Effector CD4-positive, alpha-beta T cell (primary cell): ENCODE measurements around the gene UNK.

Source experiments
- DNase-seq: peaks from one replicate; pipeline ENCODE4 v3.0.0-alpha.2; 2020

UNK gene

GRCh38 chr17:75822119-75822799 is 37.7 kb downstream of the UNK start:
- DNase-seq, result no peak

- no peak for DNase-seq
Observed at GRCh38 chr17:75822800-75823166, 38.2 kb downstream of the UNK start.

- DNase-seq, result no peak
Observed at GRCh38 chr17:75823257-75824041, 38.8 kb downstream of the UNK start.

- no peak for DNase-seq
Observed at GRCh38 chr17:75824050-75824552, 39.5 kb downstream of the UNK start.

- DNase-seq, result no peak
Observed at GRCh38 chr17:75824666-75825065, 40.1 kb downstream of the UNK start.

GRCh38 chr17:75825149-75825552 is 40.5 kb downstream of the UNK start:
- DNase-seq, result no peak

- no peak for DNase-seq
Observed at GRCh38 chr17:75825748-75826370, 41.3 kb downstream of the UNK start.

GRCh38 chr17:75826561-75827307 is 42.1 kb downstream of the UNK start:
- DNase-seq, result no peak

- peak; percentile 44 for DNase-seq
Observed at GRCh38 chr17:75827308-75828075, 42.9 kb downstream of the UNK start.

GRCh38 chr17:75828076-75828400 is 43.4 kb downstream of the UNK start:
- DNase-seq, result no peak

- no peak for DNase-seq
Observed at GRCh38 chr17:75828741-75829140, 44.1 kb downstream of the UNK start.

GRCh38 chr17:75829747-75830146 is 45.1 kb downstream of the UNK start:
- DNase-seq, result no peak

- no peak for DNase-seq
Observed at GRCh38 chr17:75830164-75831031, 45.8 kb downstream of the UNK start.

- no peak for DNase-seq
Observed at GRCh38 chr17:75831032-75831571, 46.5 kb downstream of the UNK start.

GRCh38 chr17:75832164-75832651 is 47.6 kb downstream of the UNK start:
- DNase-seq, result peak; percentile 27

GRCh38 chr17:75832652-75833400 is 48.2 kb downstream of the UNK start:
- DNase-seq, result no peak

GRCh38 chr17:75834279-75834920 is 49.8 kb downstream of the UNK start:
- DNase-seq, result no peak

GRCh38 chr17:75834928-75835653 is 50.5 kb downstream of the UNK start:
- DNase-seq, result no peak

GRCh38 chr17:75835654-75835987 is 51.0 kb downstream of the UNK start:
- DNase-seq, result no peak
